ENCODE results near the gene ARHGAP24.

GRCh38 chr4:85812776-85813175, 337.8 kb downstream of the ARHGAP24 start:
- TF ChIP-seq CTCF (IDR thresholded peaks at IDR 0.05) = no peak
- TF ChIP-seq POLR2A (IDR thresholded peaks at IDR 0.05) = no peak
- no peak for TF ChIP-seq EP300 (IDR thresholded peaks at IDR 0.05)
